ENCODE measurements around the gene ASAP2.

GRCh38 chr2:9430316-9431293 is 224.0 kb downstream of the ASAP2 start:
- no peak for TF ChIP-seq REST (IDR thresholded peaks at IDR 0.05; ENCODE audit: insufficient read depth in 1 of 2, low read depth in 2 of 2, low read length in 2 of 2)
- no peak for TF ChIP-seq SIN3A (IDR thresholded peaks at IDR 0.05; ENCODE audit: borderline replicate concordance, insufficient read depth, low read length)

Data from PFSK-1 (cell line).